ENCODE data around the gene CAMKMT. TPM values are rescaled to one million over a fixed set of nuclear protein-coding genes. Genes with fewer than 3 reads are reported as not detected.

Gene CAMKMT
- total and polyA plus RNA-seq, 10 donors = 4.1 to 26.1 (median 11.0) TPM

DNA sequence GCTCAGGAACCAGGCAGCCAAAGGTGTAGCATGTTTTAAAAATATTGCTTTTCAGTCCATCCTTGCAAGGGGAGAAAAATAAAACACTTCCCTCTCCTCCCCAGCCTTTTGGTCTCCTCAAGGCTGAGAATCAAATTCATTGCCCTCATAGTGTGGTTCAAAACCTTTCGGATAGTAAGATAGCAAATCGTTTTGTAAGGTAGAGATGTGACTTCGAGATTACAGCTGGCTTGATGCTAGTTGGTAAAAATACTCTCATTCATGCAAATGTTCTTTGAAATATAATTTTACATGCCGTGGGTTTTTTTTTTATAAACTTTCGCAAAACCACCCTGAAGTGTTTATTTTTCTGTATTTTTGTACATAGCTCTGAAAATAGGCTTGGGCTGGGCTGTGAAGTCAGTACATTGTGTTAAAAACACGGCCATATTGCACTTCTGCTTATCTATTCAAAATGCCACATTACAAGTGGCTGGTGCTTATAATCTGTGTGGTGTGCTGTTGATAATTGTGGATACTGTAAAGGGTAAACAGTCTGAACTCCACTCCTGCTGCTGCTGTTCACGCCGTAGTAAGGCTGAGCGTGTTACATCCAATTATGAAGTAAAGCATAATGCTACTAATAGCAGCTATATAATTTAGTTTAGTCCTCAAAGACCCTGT, 407.7 kb downstream of the CAMKMT start:
- WGBS, 5 donors = 77 to 91% (median 85%) methylated on average over 9 of the region's 9 CpGs
- H3K4me1 ChIP-seq = peaks cover 0 to 3% (median 0%) of the 10 kb centered on the region in 6 donors
- H3K27ac ChIP-seq = no peak overlapping the region
- H3K36me3 ChIP-seq = no peaks in the 10 kb centered on the region
- TF ChIP-seq, protein P1, sequence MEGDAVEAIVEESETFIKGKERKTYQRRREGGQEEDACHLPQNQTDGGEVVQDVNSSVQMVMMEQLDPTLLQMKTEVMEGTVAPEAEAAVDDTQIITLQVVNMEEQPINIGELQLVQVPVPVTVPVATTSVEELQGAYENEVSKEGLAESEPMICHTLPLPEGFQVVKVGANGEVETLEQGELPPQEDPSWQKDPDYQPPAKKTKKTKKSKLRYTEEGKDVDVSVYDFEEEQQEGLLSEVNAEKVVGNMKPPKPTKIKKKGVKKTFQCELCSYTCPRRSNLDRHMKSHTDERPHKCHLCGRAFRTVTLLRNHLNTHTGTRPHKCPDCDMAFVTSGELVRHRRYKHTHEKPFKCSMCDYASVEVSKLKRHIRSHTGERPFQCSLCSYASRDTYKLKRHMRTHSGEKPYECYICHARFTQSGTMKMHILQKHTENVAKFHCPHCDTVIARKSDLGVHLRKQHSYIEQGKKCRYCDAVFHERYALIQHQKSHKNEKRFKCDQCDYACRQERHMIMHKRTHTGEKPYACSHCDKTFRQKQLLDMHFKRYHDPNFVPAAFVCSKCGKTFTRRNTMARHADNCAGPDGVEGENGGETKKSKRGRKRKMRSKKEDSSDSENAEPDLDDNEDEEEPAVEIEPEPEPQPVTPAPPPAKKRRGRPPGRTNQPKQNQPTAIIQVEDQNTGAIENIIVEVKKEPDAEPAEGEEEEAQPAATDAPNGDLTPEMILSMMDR (IDR thresholded peaks at IDR 0.05 in 8 of 11, conservative IDR thresholded peaks at IDR 0.05 in 3 of 11) = no peak
- TF ChIP-seq POLR2A (IDR thresholded peaks at IDR 0.05) = no peak
- no peak for TF ChIP-seq POLR2AphosphoS5 (IDR thresholded peaks at IDR 0.05)
- H3K4me3 ChIP-seq = no peak overlapping the region
- no peak for DNase-seq
- intact Hi-C loops (cut with DNase I; ENCODE audit: low total_unique reads) = no loop called here
- H3K9me3 ChIP-seq = no peaks in the 10 kb centered on the region
- peaks cover 0 to 22% (median 9%) of the 10 kb centered on the region in 7 donors for H3K27me3 ChIP-seq (replicated peaks in 1 of 7)

DNA sequence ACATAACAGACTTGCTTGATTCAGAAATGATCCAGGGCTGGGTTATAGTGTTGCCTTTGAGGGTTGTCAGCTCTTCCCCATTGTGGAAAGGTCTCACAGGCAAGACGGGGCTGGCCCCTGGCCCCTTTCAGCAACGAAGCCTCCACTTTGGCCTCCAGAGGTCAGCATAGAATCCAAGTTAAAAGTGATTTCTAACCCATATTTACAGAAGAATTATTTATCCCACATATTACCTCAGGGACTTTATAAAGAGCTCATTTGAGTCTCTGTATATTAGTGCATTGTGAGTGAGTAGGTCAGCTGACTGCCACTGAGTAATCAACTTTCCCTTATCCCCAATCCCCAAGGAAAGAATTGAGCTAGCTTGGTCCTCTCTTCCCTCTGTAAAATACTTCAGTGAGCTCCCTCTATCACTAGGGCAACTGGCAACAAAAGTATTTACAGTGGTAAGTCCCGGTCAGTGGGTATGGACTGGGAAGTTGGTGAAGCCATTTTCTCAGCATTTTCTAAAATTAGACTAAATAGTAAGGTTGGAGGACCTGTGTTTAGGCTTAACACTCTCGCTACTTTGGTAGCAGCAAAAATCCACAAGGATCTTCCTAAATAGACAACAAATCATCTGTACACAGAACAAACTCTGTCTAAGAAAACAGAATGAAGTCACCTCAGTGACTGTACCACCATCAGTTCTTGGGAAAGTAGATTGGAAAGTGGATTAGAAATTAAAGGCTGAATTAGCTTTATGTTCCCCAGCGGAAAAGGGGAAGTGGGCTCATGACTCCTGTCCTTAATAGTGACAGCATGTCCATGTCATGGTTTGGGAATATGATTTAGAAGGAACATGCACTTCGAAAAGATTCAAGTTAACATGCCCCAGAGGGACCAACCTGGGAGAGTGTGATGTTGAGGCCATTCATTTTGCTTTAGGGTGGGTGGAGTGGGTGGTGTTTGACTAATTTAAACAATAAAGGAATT, 408.8 kb downstream of the CAMKMT start:
- Histone ChIP-seq H3K27ac (no peak overlapping the region), H3K36me3 (no peaks in the 10 kb centered on the region), H3K4me3 (no peak overlapping the region), H3K9me3 (no peaks in the 10 kb centered on the region), H3K4me1 (peaks cover 0 to 3% (median 0%) of the 10 kb centered on the region in 6 donors), H3K27me3 (replicated peaks in 1 of 7) (peaks cover 0 to 22% (median 9%) of the 10 kb centered on the region in 7 donors)
- intact Hi-C loops (cut with DNase I; ENCODE audit: low total_unique reads) = no loop called here
- 79 to 86% (median 82%) methylated on average over 6 of the region's 6 CpGs for WGBS, 5 donors
- TF ChIP-seq POLR2AphosphoS5 (IDR thresholded peaks at IDR 0.05) = no peak
- TF ChIP-seq POLR2A (IDR thresholded peaks at IDR 0.05) = no peak
- TF ChIP-seq, protein P1 (IDR thresholded peaks at IDR 0.05 in 8 of 11, conservative IDR thresholded peaks at IDR 0.05 in 3 of 11) = no peak
- DNase-seq = no peak

DNA sequence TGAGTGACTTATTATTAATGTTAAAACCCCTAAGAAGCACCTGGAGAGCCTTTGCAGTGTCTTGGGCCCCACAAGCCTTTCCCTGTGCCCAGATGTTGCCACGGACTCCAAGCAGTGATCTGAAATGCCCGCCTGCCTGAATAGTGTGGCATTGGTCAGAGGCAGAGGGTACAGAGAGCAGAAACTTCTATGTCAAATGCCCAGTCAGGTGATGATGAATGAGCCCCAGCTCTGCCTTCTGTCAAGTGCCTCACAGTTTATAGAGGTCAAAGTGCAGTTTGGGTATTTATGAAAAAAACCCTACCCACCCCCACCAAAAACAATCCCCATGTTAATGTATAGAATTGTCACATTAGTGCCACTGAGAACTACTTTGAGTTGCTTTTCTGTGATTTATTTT, 409.8 kb downstream of the CAMKMT start:
- no peak for DNase-seq
- Histone ChIP-seq H3K27ac (no peak overlapping the region), H3K4me3 (no peak overlapping the region), H3K9me3 (no peaks in the 10 kb centered on the region), H3K27me3 (replicated peaks in 1 of 7) (peaks cover 0 to 22% (median 9%) of the 10 kb centered on the region in 7 donors), H3K4me1 (peaks cover 0 to 3% (median 0%) of the 10 kb centered on the region in 6 donors), H3K36me3 (no peaks in the 10 kb centered on the region)
- 77 to 96% (median 90%) methylated on average over 2 of the region's 2 CpGs for WGBS, 5 donors
- intact Hi-C loops (cut with DNase I; ENCODE audit: low total_unique reads) = no loop called here
- TF ChIP-seq POLR2A (IDR thresholded peaks at IDR 0.05) = no peak
- TF ChIP-seq POLR2AphosphoS5 (IDR thresholded peaks at IDR 0.05) = no peak
- TF ChIP-seq, protein P1 (IDR thresholded peaks at IDR 0.05 in 8 of 11, conservative IDR thresholded peaks at IDR 0.05 in 3 of 11) = no peak

DNA sequence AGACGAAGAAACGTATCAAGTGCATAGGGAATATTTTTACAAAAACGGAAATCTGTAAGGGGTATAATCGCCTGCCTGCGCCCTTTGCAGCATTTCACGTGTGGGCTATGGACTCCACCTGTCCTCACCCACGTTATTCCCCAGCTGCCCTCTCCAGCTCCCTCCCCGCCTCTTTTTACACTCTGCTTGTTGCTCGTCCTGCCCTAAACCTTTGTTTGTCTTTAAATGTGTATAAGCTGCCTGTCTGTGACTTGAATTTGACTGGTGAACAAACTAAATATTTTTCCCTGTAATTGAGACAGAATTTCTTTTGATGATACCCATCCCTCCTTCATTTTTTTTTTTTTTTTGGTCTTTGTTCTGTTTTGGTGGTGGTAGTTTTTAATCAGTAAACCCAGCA, 410.4 kb downstream of the CAMKMT start:
- Histone ChIP-seq H3K4me1 (peaks cover 0 to 4% (median 0%) of the 10 kb centered on the region in 6 donors), H3K4me3 (no peak overlapping the region), H3K9me3 (no peaks in the 10 kb centered on the region), H3K27me3 (replicated peaks in 1 of 7) (peaks cover 0 to 22% (median 7%) of the 10 kb centered on the region in 7 donors), H3K27ac (no peak overlapping the region), H3K36me3 (no peaks in the 10 kb centered on the region)
- intact Hi-C loops (cut with DNase I; ENCODE audit: low total_unique reads) = no loop called here
- TF ChIP-seq POLR2AphosphoS5 (IDR thresholded peaks at IDR 0.05) (no peak), POLR2A (IDR thresholded peaks at IDR 0.05) (no peak)
- TF ChIP-seq, protein P1 (IDR thresholded peaks at IDR 0.05 in 8 of 11, conservative IDR thresholded peaks at IDR 0.05 in 3 of 11) = no peak
- no peak for DNase-seq
- 91 to 96% (median 92%) methylated on average over 9 of the region's 9 CpGs for WGBS, 5 donors

All from spleen (tissue), 11 donors.